COR-L47 (cell line): ENCODE results near the gene GPC5.
"Not testable (repeated sequence)": the region's sequence is repeated elsewhere in the genome, so short reads cannot be mapped to it uniquely, and the experiment has no call there.

Source experiments
- DNase-seq: peaks from one replicate; lab custom pipeline; 2025; lab: John Stamatoyannopoulos, UW

Gene GPC5

GRCh38 chr13:91774397-91774796 lies 376.0 kb downstream of the GPC5 start:
- DNase-seq, result no peak

GRCh38 chr13:91776611-91777193 lies 378.3 kb downstream of the GPC5 start:
- no peak for DNase-seq

GRCh38 chr13:91778123-91778522 lies 379.7 kb downstream of the GPC5 start:
- DNase-seq, result no peak

GRCh38 chr13:91781982-91782691 lies 383.7 kb downstream of the GPC5 start:
- peak; percentile 29 for DNase-seq

GRCh38 chr13:91785431-91786119 lies 387.2 kb downstream of the GPC5 start:
- DNase-seq, result no peak

GRCh38 chr13:91792054-91792453 lies 393.6 kb downstream of the GPC5 start:
- no peak for DNase-seq

- no peak for DNase-seq
These were observed 399.1 kb downstream of the GPC5 start for GRCh38 chr13:91797567-91797966.

- DNase-seq, result not testable (repeated sequence)
These were observed 399.9 kb downstream of the GPC5 start for GRCh38 chr13:91798338-91798737.

- DNase-seq, result not testable (repeated sequence)
These were observed 403.4 kb downstream of the GPC5 start for GRCh38 chr13:91801772-91802171.

- DNase-seq, result no peak
These were observed 404.5 kb downstream of the GPC5 start for GRCh38 chr13:91802957-91803356.

GRCh38 chr13:91804724-91805123 lies 406.3 kb downstream of the GPC5 start:
- no peak for DNase-seq

GRCh38 chr13:91805605-91806004 lies 407.2 kb downstream of the GPC5 start:
- peak; percentile 7 for DNase-seq

GRCh38 chr13:91809161-91809560 lies 410.7 kb downstream of the GPC5 start:
- no peak for DNase-seq

- peak; percentile 47 for DNase-seq
These were observed 414.8 kb downstream of the GPC5 start for GRCh38 chr13:91813253-91813652.

- no peak for DNase-seq
These were observed 417.9 kb downstream of the GPC5 start for GRCh38 chr13:91816263-91816807.

GRCh38 chr13:91817250-91817649 lies 418.8 kb downstream of the GPC5 start:
- DNase-seq, result peak; percentile 31

GRCh38 chr13:91824416-91824815 lies 426.0 kb downstream of the GPC5 start:
- no peak for DNase-seq

- no peak for DNase-seq
These were observed 427.1 kb downstream of the GPC5 start for GRCh38 chr13:91825516-91825915.

- DNase-seq, result no peak
These were observed 438.1 kb downstream of the GPC5 start for GRCh38 chr13:91836553-91836952.

GRCh38 chr13:91845612-91846011 lies 447.2 kb downstream of the GPC5 start:
- DNase-seq, result no peak

- no peak for DNase-seq
These were observed 465.3 kb downstream of the GPC5 start for GRCh38 chr13:91863699-91864098.

GRCh38 chr13:91868351-91868750 lies 469.9 kb downstream of the GPC5 start:
- no peak for DNase-seq

GRCh38 chr13:91878491-91878890 lies 480.1 kb downstream of the GPC5 start:
- no peak for DNase-seq
